ENCODE data around the gene C2orf72.

GRCh38 chr2:231007286-231008098 is 29.8 kb upstream of the C2orf72 start:
- TF ChIP-seq, protein P1, sequence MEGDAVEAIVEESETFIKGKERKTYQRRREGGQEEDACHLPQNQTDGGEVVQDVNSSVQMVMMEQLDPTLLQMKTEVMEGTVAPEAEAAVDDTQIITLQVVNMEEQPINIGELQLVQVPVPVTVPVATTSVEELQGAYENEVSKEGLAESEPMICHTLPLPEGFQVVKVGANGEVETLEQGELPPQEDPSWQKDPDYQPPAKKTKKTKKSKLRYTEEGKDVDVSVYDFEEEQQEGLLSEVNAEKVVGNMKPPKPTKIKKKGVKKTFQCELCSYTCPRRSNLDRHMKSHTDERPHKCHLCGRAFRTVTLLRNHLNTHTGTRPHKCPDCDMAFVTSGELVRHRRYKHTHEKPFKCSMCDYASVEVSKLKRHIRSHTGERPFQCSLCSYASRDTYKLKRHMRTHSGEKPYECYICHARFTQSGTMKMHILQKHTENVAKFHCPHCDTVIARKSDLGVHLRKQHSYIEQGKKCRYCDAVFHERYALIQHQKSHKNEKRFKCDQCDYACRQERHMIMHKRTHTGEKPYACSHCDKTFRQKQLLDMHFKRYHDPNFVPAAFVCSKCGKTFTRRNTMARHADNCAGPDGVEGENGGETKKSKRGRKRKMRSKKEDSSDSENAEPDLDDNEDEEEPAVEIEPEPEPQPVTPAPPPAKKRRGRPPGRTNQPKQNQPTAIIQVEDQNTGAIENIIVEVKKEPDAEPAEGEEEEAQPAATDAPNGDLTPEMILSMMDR (IDR thresholded peaks at IDR 0.05; ENCODE audit: low read depth, low read length, poor library complexity, severe bottlenecking) = no peak
- no peak for TF ChIP-seq EZH2phosphoT487 (IDR thresholded peaks at IDR 0.05; ENCODE audit: borderline replicate concordance, low read length)
